ENCODE results near the gene LBX1.

LBX1 gene

DNA sequence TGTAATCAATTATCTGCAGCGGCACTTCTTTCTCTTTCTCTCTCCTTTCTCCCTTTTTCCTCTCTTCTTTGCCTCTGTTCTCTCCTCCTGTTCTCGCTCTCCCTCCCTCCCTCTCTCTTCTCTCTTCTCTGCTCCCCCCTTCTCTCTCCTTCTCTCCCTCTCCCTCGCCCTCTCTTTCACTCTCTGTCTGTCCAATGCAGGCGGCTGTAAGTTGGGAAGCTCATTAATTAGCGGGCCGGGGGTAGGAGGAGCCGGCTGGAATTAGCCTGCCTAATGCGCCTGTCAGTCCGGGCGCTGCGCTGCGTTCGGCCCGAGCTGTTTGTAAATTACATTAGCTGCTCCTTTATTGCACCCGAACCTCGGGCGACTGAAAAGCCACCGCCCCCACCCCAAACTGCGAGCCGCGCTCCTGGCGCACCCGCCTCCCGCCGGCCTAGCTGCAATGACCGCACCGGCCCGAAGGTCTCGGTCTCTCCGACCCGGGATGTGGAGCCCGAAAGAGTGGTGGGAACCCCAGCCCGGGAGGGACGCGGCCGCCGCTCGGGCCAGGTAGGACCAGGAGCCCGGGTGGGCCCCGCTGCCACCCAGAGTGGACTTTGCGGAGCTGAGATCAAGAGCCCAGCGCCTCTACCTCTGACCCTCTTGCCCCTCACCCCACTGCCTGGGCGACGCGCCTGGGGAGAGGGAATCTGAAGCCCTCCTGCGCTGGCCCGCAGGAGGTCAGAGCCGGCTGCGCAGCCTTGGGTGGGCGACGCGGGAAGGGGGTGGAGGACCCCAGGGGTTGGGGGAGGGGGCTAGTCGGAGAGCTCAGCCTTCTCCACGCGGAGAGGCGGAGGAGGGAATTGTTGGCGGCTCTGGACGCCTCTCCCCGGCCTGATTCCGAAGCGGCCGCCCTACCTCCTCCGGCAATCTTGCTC, at the start of gene LBX1:
Gene LBX1, minus strand, starts transcription at position 198 of the 917 bp plus-strand sequence. CDS start 648 bp downstream, outside the sequence.
- DNase-seq (ENCODE audit: low spot score) = no peak

GRCh38 chr10:101273741-101274140, 44.5 kb upstream of the LBX1 start:
- DNase-seq (ENCODE audit: low spot score) = no peak

GRCh38 chr10:101273330-101273729, 44.1 kb upstream of the LBX1 start:
- no peak for DNase-seq (ENCODE audit: low spot score)

DNA sequence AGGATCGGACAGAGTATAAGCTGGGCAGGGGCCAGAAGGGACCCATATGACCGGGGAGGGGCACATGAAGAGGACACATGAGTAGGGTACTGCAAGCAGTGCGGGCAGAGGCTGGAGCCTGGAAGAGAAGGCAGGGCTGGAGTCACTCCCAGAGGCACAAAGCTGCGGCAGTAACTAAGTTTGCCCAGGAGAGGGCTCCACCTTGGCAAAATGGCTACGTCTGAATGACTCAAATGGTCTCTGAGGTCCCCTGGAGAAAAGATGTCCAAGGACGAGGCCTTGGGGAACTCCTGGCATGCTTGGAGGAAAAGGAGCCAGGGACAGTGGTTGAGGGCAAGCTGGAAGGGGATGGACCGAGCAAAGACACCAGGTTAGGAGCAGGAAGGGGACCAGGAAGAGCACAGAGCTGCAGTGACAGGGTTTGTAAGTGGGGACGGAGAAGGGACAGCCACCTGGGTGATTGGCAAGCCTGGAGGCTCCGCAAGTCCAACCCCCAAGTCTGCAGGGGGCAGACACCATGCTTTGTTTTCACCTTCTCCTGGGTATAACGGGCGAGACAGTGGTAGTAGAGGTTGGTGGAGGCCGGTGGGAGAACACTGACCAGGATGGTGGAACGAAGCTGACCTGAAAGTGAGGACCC, 43.1 kb upstream of the LBX1 start:
- DNase-seq (ENCODE audit: low spot score) = peak; percentile 52

DNA sequence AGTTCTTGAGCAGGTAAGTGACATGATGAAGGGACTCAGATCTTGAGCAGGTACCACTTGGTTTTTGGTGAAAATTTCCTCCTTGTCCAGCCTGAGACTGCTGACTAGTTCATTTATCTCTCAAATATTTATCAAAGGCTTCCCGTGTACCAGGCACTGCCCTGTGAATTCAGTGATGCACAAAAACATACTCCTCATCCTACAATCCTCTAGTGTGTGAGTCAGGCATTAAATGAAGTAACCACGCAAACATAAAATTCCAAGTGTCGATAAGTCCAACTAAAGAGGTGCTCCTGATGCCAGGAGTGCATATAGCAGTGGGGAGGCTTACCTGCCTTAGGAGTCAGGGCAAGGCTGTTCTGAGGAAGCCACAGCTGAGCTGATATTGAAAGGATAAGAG, 41.5 kb upstream of the LBX1 start:
- no peak for DNase-seq (ENCODE audit: low spot score)

- DNase-seq (ENCODE audit: low spot score) = no peak
Observed at GRCh38 chr10:101267776-101268175, 38.5 kb upstream of the LBX1 start.

GRCh38 chr10:101267290-101267680, 38.0 kb upstream of the LBX1 start:
- no peak for DNase-seq (ENCODE audit: low spot score)

GRCh38 chr10:101266381-101267289, 37.4 kb upstream of the LBX1 start:
- no peak for DNase-seq (ENCODE audit: low spot score)

- no peak for DNase-seq (ENCODE audit: low spot score)
Observed at GRCh38 chr10:101263150-101263752, 34.0 kb upstream of the LBX1 start.

DNA sequence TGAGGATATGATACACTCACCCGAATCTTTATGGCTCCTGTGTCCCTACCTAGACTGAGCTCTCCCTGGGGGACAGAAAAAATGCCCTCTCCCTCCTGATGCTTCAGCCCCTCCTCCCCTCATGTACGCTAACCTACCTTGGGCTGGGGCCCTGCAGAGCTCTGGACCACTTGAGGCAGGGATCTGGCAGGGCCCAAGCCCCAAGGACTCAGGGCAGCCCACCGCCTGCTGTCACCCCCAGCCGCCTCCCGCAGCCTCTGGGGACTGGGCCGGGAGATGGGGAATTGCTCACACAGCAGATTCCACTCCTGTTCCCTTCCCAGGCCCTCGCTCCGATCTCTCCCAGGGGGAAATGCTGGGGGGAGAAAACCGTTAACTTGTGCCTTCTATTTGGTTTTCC, 32.9 kb upstream of the LBX1 start:
- DNase-seq (ENCODE audit: low spot score) = no peak

GRCh38 chr10:101261702-101262101, 32.4 kb upstream of the LBX1 start:
- no peak for DNase-seq (ENCODE audit: low spot score)

DNA sequence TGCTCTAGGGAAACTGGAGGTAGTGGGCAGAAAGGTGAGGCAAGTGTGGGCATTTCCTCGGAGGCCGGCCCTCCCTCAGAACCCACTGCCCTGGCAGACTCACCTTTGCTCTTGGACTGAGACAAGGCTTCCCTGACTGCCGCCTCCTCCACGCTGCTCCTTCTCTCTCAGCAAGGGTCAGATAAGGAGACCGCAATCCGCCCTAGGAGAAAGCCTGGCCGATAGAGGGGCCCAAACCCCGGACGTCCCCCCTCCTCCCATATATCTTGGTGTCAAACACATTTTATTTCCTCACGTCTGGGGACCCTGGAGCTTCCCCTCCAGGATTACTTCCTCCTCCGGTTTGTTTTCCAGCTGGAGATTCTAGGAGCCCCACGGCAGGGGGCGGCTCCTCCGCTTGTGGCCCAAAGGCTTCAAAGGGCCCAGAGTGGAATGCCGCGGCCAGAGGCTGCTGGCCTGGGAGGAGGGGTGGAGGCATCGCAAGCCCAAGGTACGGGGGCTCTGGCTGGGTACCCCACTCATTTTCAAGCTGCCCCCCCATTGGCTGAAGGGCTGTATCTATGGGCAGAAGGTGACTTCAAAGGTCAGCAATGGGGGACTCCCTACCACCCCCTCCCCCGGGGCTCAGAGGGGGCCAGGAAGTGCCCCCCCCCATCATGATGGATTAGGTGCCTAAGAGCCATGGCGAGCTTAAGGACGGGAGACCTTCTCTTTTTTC, 31.7 kb upstream of the LBX1 start:
- DNase-seq (ENCODE audit: low spot score) = no peak

DNA sequence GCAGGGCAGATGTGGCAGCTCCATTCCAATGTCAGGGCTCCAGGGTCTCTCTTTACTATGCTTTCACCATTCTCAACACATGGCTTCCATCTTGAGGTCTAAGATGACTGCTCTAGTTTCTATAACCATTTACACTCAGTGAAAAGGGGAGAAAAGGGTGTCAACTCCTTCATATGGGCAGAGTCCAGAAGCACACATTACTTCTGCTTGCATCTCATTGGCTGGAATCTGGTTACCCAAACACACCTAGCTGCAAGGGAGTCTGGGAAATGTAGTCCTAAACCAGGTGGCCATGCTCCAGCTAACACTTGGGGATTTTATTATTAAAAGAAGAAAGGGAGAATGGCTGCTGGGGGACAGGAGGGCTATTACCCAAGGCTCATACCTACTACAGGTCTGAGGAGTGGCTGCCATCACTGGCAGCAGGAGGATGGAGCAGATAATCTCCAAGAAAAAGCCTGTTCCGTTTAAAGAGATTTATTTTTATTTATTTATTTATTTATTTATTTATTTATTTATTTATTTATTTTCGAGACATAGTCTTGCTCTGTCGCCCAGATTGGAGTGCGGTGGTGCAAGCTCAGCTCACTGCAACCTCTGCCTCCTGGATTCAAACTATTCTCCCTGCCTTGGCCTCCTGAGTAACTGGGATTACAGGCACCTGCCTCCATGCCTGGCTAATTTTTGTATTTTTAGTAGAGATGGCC, 29.1 kb upstream of the LBX1 start:
- peak; percentile 9 for DNase-seq (ENCODE audit: low spot score)

- DNase-seq (ENCODE audit: low spot score) = no peak
Observed at GRCh38 chr10:101257491-101257890, 28.2 kb upstream of the LBX1 start.

- no peak for DNase-seq (ENCODE audit: low spot score)
Observed at GRCh38 chr10:101257084-101257483, 27.8 kb upstream of the LBX1 start.

DNA sequence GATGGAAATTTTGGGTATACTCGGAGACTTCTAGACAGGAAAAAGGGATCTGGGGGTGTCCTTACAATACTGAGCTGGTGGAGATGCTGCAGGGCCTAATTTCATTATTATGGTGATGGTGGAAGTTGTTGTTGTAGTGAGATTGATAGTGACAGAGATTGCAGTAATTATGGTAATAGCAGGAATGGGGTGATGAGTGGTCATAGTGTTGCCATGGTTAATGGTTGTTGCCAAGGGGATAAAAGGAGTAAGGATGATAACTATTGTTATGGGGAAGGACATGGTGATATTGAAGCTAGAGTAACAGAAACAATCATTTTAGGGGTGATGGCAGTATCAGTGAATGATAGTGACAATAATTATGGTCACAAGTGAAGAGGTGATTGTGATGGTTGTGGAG, 27.1 kb upstream of the LBX1 start:
- no peak for DNase-seq (ENCODE audit: low spot score)

DNA sequence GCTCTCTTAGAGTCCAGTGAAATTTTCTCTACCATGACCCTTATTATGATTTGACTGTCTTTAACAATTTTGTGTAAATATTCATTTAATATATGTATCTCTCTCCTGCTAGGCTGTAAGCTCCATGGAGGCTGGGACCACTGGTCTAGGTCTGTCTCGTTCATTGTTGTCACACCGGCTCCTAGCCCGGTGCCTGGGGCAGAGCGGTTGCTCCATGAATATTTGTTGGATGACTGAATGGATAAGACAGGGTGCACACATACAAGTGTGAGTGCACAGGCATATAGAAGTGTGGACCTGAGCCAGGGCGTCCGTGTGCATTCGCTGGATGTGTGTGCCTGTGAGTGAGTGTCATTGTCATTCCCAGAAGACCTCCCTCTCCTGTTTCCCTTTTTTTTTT, 20.9 kb upstream of the LBX1 start:
- no peak for DNase-seq (ENCODE audit: low spot score)

DNA sequence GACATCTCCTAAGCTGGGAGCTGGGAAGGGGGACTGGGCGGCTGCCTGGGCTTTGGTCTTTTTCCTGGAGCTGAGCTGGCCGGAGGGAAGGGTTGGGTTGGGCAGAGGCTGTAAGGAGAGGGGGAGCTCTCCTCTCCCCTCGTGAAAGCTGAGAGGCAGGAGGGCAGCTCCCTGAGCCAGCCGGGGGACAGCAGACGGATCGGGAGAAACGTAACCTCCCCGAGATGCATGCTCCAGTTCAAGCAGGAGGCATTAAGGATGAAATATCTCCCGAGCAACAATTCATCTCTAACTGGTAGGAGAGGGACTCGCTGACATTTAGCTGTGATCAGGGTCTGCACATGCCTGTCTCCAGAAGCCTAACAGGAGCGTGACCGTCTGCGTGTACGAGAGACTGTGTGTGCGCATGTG, 19.9 kb upstream of the LBX1 start:
- DNase-seq (ENCODE audit: low spot score) = no peak

- DNase-seq (ENCODE audit: low spot score) = no peak
Observed at GRCh38 chr10:101246639-101247038, 17.4 kb upstream of the LBX1 start.

DNA sequence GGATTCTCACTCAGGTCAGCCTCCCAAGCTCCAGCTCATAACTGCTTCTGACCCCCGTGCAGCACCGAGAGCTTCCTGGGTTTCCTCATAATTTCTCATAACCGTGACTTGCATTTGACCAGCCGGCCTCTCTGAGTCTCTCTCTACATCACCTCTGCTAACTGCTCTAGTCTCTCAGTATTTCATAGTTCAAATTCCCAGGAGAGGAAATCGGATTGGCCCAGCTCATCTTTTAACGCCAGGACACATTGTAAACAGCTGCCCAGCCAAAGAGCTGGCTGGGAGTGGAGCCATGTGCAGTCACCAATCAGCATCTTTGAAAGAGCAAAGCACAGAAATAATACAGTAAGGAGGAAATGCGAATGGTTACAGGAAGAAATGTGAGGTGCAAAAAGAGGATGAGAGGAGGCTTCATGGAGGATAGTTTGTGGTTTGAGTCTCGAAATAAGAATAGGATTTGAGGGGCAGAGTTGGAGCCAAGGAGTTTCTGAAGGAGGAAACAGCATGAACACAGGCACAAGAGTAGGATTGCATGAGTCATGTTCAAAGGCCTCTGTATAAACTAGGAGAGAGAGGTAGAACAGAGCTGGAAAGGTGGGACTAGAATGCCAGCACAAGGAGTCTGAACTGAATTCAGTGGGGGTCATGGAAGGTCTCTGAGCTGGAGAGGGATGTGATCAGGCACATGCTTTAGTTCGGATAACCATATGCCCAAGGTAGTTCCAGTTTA, 15.2 kb upstream of the LBX1 start:
- no peak for DNase-seq (ENCODE audit: low spot score)
